ENCODE measurements around the gene HIGD1C.

HIGD1C gene

DNA sequence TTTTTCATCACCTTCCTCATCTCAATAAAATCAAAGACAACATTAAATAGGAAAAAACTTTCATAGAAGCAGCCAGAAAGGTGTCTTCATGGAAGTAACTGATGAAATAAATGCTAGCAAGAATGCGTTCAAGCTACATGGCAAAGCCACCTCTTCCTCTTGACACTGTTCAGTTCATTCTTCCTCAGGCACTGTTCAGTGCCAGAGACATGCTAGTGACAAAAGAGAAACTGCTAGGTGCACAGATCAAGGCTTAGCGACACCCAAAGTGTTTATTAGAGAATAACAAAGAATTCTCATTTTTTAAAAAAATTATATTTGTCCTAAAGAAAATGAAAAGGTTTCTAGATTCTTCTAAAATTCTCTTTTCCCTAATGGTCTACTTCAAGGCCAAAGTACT, 66.6 kb downstream of the HIGD1C start:
- no peak for DNase-seq (ENCODE audit: low spot score)

DNA sequence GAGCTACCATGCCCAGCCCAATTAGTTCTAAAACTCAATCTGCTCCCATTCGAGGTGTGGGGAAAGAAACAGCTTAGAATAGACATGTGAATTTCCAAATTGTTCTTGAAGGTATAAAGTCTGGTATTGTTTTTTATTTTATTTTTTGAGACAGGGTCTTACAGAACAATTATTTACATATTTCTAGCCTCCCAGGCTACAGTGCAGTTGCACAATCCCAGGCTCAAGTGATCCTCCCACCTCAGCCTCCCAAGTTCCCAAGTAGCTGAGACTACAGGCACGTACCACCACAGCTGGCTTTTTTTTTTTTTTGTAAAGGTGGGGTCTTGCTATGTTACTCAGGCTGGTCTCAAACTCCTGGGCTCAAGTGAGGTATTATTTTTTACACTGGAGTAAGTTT, 67.6 kb downstream of the HIGD1C start:
- DNase-seq (ENCODE audit: low spot score) = no peak

Data from NAMALWA (cell line).